Fibroblast of upper back skin (primary cell): ENCODE data around the gene TEKT3.
A peak's percentile ranks its signal among the peaks of the same experiment; 100 is the strongest.

Experiments
- DNase-seq: peaks from one replicate; pipeline ENCODE4 v3.0.0-alpha.2; 2013

Gene TEKT3

GRCh38 chr17:15341385-15341849 lies at the start of gene TEKT3:
Gene TEKT3, minus strand, starts transcription at chr17:15341597. Its CDS starts 10,012 bp downstream, at chr17:15331585.
- peak; percentile 65 for DNase-seq

DNA sequence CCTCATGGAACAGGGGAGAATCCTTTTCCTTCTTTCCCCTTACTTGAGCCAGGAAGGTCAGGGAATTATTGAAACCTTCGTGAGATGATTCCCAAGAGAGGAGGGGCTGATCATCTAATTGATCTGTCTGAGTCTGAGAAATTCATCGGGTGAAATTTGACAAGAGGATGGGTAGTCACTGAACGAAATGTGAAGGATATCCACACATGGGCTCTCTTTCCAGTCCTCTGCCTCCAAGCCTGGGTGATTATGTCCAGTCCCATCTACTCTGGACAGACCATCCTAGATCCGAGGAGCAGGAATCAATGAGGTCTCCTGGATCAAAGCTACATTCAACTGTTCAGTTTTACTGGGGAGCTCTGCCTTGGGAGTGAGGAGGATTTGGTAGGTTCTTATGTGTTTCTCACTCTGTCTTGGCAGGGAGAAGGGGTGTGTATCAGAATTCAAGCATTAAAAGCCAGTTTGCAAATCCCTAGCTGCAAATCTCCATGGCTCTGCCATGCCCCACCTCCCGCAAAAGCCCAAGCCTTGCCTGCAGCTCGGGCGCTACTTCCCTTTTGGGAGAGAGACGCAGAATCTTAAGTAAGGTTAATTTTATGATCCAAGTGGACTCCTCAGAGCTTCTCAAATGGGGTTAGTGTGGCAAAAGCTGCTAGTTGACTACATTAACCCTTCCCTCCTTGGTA lies 47.1 kb upstream of the TEKT3 start:
- DNase-seq, result no peak

- DNase-seq, result no peak
Observed at GRCh38 chr17:15386083-15386482, 44.7 kb upstream of the TEKT3 start.

- no peak for DNase-seq
Observed at GRCh38 chr17:15385305-15385704, 43.9 kb upstream of the TEKT3 start.

DNA sequence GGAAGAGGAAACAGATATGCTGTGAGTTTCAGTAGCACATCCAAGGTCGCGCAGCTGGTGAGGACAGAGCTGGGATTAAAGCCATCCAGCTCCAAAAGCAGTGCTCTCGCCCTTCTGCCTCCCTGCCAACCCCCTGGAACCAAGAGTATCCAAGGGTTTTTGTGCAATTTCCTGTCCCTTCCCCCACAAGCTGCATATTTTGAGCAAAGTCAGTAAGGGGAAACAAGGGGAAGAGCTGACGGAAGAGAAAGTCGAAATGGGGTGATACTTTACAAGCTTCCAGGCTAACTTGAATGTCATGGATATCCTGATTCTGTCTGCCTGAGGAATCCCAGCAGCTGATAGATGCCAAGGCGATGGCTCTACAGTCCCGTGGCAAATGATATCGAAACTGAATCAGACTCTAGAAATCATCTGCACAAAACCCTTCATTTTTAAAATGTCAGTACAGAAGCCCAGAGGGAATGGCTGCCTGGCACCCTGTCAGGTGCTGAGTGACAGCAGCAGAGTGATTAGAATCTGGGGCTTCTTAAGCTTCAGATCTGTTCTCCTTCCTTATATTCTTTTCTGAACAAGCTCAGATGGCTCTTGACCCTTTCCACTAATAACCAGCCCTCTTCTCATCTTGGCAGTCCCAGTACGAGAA lies 42.9 kb upstream of the TEKT3 start:
- peak; percentile 30 for DNase-seq

DNA sequence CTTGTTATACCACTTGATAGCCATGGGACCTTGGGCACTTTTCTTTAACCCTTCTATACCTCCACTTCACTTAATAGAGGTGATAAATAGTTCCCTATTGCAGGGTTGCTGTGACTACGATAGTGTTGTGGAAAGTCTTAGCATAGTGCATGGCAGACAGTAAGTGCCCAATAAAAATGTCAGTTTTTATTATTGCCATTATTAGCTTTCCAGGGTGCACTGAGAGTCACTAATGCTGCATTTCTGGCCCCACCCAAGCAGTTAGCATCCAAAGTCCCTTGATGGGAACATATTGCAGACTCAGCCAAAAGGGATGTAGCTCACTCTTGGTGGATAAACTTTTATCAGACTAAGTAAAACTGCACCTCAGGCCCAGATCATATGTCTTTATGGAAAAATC lies 41.5 kb upstream of the TEKT3 start:
- DNase-seq, result no peak

GRCh38 chr17:15381707-15382106 lies 40.3 kb upstream of the TEKT3 start:
- DNase-seq, result no peak

DNA sequence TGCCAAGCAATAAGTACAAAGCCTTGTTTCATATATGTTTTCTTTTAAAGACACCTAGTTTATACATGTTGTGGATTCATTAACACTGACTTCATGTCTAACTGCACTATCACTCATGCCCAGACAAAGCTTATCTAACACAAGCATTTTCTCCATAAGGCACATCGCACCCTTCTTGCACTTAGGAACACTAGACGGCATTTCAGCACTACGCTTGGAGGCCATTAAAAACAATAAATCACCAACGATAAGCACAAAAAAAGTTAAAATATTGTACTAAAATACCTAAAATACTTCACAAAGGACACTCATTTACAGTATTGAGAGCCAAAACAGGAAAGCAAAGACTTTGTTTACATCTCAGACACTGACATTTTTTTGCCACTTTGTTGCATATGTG lies 39.0 kb upstream of the TEKT3 start:
- DNase-seq, result no peak

DNA sequence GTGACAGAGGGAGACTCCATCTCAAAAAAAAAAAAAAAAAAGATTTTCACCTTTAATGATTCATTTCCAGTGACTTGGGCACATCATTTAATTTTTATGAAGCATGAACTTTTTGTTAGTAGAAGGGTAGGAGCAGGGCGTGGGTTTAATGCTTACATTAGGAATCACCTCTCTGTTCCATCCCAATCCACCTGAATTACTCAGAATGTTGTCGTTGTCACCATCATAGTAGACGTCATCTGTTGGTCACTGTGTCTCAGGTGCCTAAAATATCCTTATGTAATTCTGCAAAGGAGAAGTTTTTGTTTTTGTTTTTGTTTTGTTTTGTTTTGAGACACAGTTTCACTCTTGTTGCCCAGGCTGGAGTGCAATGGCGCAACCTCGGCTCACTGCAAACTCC lies 38.3 kb upstream of the TEKT3 start:
- no peak for DNase-seq

DNA sequence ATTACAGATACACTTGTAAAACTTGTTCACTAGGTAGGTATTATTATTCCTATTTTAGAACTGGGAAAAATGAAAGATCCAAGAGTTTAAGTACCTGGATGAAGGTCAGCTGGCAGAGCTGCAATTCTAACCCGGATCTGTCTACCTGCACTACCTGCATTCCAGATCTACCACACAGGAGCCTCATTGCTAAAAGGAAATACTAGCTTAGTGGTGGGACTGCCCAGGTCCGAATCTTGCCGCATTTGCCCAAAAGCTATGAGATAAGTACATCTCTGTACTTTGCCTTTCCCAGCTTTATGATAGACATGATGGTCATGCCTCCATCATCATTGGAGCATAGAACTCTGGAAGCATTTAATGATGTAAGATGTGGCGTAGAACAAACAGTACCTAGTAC lies 36.8 kb upstream of the TEKT3 start:
- no peak for DNase-seq

DNA sequence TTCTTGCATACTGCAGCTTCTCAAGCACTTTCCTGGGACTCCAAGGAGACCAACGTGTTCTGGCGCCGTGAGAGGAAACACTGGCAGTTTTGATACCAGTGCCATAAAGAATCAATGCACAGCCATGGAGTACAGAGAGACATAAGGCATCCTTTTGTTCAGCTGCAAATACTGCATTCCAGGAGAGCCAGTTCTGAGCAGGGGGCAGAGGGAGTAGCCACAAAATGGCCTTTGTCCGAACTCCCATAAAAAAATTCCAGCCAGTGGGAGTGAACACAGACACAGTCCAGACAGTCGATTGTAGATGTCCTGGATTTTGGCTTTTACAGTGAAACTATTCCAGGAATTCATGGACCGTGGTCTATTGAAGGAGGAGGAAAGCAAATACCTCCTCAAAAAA lies 36.2 kb upstream of the TEKT3 start:
- peak; percentile 79 for DNase-seq

DNA sequence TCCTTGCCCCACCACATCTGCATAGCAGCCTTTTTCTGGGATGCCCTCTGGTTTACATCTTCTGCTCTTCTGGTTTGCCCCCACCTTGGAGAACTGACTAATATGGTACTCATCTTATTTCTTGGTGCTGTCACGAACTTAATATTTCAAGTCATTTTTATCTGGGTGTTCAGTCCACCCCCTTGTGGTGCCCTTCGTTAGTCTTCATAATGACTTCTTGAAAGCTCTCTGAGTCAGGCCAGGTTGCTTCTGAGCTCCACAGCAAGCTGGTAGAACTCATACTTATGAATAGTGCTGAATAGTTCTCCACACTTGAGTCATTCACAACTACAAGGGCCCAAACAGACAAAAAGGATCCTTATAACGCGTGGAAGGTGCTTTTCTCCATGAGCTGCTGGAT lies 35.8 kb upstream of the TEKT3 start:
- DNase-seq, result peak; percentile 58

DNA sequence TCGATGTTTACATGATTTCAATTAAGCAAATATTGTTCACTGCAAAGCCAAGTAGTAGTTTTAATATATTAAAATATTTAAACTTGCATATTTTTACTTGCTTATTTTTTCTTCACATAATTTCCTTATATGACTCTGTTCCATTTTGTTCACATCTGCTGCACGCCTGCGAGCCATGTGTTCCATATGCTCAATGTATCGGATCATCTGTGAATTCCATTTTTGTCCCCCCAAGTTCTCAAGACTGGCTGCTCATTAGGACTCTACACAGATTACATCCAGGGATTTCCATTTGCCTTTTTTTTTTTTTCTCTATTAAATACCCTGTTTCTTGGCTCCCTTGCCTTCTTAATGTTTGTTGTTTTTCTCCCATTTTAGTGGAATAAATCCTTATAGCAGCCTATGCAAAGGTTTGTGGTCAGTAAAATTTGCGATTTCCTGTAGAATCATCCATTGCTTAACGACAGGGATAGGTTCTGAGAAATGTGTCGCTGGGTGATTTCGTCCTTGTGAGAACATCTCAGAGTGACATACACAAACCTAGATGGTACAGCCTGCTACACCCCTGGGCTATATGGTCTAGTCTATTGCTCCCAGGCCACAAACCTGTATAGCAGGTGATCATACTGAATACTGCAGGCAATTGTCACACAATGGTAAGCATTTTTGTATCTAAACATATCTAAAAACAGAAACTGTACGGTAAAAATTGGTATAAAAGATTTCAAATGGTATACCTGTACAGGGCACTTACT lies 30.2 kb upstream of the TEKT3 start:
- DNase-seq, result no peak

- no peak for DNase-seq
Observed at GRCh38 chr17:15368600-15368999, 27.2 kb upstream of the TEKT3 start.

- no peak for DNase-seq
Observed at GRCh38 chr17:15366026-15366425, 24.6 kb upstream of the TEKT3 start.

GRCh38 chr17:15364615-15365014 lies 23.2 kb upstream of the TEKT3 start:
- no peak for DNase-seq

DNA sequence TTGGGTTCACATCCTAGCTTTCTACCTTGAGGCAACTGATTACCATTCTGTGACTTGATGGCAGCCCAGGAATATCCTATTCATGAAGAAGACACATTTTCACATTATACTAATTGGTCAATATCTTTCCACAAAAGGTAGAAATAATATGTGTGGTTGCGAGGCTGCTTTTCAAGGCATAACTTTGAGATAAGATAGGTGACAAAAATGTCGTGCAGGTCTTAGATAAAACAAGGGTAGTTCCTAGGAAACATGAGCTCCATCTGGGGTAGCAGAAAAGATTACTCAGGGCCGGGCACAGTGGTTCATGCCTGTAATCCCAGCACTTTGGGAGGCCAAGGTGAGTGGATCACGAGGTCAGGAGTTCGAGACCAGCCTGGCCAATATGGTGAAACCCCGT lies 22.3 kb upstream of the TEKT3 start:
- no peak for DNase-seq

DNA sequence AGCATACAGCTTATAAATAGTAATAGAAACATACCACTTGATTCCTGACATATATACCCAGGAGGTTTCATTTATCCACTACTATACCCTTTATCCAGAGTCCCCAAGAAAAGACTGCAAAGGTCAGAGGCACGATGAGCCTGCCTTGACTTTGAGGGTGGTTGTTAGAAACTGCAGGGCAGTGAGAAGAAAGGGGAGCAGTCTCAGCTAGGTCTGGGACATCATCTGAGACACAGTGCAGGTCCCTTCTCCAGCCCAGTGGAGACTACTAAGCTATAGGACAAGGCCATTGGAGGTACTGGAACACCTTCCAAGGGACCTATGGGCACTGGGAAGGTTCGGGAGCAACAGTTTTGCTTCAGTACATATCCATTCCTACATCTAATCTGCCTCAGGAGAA lies 20.2 kb upstream of the TEKT3 start:
- DNase-seq, result no peak

GRCh38 chr17:15361151-15361550 lies 19.8 kb upstream of the TEKT3 start:
- no peak for DNase-seq

DNA sequence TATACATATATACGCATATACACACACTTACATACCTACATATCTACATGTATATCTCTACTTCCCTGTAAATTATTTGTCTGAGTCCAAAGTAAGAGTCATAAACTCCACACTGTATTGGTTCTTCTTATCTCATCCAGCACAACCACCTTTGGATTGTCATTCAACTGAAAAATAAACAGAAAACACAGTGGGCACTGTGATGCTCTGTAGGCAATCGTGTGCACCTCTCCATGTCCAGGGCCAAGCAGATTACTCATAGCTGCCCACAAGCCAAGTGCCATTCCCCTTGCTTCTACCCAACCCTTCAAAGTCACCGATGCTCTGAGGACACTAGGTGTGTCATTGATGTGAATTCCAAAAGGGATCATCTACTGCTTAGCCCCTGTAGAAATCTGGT lies 12.9 kb upstream of the TEKT3 start:
- DNase-seq, result no peak

GRCh38 chr17:15351925-15352324 lies 10.5 kb upstream of the TEKT3 start:
- peak; percentile 66 for DNase-seq

- DNase-seq, result no peak
Observed at GRCh38 chr17:15351478-15351840, 10.1 kb upstream of the TEKT3 start.

DNA sequence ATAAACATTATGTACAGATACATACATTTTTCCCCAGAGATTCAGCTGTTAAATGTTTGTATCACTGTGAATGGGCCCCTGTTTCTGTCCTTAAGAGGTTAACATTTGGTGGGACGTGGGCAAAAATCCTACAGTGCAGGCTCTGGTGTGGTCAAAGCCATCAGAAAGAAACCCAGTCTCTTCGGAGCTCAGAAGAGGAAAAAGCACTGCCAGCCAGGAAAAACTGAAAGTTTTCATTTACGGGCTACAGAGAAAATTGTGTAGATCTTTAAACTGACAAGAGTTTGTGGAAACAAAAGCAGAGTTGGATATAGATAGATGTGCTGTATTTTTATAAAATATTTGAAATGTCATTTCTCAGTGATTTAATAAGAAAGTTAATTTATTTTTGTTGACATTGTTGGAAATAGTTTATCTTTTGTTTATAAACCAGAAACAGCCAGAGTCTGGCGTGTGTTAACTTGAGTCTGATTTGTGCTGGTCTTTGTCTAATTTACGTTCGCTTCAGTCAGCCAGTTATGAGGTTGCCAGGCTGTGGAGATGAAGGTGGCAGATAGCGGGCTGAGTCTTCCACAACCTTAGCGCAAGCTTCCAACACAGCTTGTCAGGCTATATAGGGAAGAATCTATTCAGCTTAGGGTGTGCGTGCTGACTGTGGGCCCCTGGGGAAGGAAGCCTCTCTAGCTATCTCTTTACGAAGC lies 9.5 kb upstream of the TEKT3 start:
- no peak for DNase-seq

DNA sequence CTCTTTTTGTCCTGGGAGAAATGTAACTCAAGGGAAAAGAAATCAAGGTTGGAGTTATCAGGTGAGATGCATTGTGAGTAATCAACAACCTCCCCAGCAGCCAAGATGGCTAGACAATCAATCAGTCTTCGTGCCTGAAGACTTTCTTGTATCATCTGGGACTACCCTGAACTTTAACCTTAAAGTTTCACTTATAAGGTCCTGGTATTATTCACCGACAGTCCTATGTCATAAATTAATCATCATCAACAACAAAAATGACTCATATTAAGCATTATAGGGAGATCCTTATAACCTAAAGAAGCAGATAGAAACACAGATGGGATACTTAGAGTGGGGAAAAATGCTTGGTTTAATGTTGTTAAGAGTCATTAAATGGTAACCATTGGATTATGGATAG lies 7.7 kb upstream of the TEKT3 start:
- no peak for DNase-seq
